HG02870 (cell line): ENCODE data around the gene ARHGAP8.

Source experiments
- ATAC-seq: cut with Tn5 transposase; IDR thresholded peaks from one replicate; pipeline ENCODE4 v1.9.1; 2021; ENCODE audit warnings: mild to moderate bottlenecking, moderate library complexity; ENCODE audit not compliant: unreplicated experiment

ARHGAP8 gene

DNA sequence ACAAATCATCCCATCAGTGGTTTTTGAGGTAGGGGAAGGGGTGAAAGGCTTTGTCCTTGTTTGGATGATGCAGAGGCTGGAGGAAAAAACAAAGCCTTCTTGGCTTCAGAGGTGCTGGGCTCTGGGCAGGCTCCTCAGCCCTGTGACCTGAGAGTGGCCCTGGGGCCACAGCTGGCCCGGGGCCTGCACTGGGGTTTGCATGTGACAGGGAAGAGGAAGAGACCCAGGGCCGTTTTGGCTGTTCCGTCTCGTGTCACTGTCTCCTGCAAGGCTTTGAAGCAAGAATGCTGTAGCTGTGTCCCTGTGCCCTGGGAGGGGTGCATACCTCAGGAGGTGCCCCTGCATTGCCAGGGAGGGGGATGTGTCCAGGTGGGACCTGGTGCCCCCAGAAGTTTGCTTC is 12.6 kb downstream of the ARHGAP8 start:
- no peak for ATAC-seq

DNA sequence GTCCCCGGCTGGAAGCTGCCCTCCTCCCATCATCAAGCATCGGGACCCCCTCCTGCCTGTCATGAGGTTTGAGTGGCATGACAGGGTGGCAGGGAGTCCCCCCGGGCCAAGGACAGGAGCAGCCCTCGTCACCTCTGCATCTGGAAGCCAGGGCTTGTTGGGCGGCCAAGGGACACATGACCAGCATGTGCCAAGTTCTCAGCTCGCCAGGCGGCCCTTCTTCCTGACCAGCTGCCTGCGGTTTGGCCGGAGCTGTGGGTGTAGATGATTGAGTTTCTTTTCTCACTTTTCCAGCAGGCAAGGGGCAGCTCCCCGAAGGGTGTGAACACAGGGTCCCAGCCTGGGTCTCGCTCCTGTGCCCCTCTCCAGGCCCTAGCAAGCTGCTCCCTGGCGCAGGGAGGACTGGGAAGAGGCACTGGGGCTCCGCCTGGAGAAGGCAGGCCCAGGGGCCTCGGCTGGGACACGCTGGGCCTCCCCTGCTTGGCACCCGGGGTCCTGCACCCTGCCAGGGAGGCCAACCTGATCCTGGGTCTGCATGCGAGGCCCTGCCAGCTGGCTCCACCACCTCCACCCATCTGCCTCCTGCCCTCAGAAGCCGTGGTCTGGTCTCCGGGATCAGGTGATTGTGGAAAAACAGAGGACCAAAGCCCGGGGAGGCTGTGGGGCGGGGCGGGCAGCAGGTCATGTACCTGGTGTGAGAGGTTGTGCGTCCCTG is 13.4 kb downstream of the ARHGAP8 start:
- ATAC-seq, result no peak

DNA sequence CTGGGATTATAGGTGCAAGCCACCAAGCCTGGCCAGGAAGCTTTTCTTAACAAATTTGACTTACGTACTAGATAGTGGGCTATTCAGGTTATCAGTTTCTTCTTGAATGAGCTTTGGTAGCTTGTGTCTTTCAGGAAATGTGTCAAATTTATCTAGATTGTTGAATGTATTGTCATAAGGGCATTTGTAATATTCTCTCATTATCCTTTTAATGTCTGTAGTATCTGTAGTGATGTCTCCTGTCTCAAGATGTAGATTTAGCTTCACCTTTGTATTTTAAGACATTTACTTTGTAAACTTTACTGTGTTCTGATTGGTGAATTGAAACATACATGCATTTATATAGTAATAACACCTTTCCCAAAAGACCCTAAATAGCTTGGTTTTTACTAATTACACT is 20.7 kb downstream of the ARHGAP8 start:
- ATAC-seq, result no peak

DNA sequence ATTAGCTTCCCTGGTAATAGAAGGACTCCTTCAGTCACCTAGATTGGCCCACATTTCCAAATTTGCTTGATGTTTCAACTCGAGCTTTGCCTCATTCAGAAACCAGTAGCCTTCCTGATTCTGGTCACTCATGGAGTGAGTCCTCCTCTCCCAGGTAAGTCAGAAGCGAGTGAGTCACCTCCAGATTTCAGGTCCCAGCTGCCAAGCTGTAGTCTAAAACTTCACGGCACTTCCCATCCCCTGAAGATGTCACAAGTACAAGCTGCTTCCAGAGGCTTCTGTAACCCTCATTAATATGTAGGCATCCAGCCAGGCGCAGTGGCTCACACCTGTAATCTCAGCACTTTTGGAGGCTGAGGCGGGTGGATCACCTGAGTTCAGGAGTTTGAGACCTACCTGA is 23.5 kb downstream of the ARHGAP8 start:
- ATAC-seq, result no peak

DNA sequence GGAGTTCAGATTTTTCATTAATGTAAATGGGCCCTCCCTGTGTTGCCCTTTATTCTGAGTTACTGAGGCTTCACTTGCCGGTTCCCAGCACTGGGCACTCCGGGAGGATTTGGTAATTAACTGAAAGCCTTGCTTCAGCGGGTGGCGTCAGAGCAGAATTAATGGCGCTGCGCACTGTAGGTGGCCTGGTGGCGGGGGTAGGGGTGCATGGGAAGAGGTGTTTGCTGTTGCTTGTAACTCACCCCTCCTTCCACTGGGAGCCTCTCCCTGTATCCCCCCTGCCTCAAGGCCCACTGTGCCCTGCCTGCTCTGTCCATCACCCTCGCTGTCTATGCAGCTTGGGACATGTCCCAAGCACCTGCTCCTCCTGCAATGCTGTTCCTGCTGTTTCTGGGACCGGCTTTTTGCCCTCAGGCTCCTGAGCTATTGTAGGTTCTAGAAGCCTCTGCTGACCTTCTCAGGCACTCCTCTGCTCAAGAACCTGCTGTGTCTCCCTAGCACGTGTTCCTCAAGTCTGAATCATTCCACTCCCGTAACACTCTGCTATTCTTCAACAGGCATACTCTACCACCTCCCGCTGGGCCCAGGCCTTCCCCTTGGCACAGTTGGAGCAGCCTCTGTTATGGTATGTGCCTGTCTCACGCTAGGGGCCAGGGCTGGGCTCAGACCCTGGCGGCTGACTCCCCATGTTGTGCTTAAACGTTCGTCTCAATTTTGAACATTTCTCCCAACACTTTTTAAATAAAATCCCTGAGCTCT is 24.4 kb downstream of the ARHGAP8 start:
- no peak for ATAC-seq

DNA sequence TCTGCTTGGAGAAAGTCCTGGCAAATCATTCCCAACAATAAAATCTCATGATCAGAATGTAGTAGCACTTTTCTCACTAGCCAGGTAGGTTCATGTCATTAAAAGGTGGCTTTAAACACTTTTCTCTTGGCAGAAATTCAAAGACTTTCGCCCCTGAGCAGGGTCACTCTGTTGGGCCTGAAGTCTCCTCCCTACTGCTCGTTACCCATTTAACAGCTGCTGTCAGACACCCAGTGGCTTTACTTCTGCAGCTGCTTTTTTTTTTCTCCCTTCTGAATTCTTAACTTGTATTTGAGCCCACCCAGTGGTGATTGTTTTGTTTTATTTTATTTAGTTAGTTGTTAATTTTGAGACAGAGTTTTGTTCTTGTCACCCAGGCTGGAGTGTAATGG is 25.0 kb downstream of the ARHGAP8 start:
- ATAC-seq, result no peak

DNA sequence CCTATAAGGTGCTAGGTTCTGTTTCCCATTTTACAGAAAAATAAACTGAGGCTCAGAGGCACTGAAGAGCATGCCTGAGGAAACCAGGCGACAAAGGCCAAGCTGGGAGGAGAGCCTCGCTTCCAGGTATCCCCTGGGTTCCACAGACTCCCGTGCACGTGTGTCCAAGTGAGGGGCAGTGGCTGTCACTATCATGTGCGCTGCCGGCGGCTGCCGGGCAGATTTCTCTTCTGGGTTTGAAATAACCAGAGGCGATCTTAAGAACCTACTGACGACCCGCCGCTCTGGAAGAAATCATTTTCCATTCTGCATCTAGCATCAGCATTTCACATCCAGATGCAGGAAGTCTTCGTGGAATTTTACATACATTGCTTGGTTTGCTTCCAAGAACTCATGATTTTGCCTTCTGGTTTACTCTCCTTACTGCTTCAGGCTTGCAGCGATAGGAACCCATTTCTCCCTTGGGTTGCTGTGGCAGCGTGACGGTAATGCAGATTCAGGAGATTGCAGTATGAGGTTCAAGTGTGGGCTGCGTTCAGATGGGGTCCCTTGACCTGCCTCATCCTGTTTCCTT is 28.6 kb downstream of the ARHGAP8 start:
- ATAC-seq, result no peak

DNA sequence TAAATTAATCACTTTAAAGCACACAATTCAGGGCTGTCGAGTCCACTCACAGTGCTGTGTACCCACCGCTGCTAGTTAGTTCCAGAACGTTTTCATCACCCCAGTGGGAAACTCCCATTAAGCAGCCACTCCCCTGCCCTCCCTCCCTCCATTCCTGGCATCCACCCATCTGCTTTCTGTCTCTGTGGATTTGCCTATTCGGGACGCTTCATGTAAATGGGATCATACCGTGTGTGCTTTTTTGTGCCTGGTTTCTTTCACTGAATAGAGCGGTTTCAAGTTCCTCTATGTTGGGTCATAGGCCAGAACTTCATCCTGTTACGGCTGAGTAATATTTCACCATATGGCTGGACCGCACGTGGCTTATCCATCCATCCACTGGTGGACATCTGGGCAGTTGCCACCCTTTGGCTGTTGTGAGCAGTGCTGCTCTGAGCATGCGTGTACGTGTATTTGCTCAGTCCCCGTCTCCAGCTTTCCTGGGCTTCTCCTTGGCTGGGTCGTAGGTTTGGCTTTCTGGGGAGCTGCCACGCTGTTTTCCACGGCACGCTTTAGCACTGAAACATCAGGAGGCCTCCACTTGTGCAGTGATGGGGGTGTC is 30.1 kb downstream of the ARHGAP8 start:
- no peak for ATAC-seq

DNA sequence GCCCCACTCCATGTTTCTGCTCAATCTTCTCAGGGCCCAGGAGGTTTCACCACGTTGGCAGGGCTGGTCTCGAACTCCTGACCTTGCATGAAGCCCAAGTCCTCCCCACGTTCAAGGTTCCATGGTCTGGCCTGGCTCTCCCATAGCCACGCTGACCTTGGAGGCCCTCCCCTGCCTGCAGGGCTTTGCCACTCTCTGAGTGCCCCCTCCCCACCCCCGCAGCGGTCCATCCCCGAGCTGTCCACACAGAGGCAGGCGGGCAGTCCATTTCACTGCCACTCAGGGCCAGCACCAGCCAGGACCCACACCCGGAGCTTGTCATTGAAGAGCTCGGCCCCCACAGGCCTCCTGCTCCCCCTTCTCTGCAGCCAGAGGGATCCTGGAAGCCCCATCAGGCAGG is 30.7 kb downstream of the ARHGAP8 start:
- no peak for ATAC-seq

DNA sequence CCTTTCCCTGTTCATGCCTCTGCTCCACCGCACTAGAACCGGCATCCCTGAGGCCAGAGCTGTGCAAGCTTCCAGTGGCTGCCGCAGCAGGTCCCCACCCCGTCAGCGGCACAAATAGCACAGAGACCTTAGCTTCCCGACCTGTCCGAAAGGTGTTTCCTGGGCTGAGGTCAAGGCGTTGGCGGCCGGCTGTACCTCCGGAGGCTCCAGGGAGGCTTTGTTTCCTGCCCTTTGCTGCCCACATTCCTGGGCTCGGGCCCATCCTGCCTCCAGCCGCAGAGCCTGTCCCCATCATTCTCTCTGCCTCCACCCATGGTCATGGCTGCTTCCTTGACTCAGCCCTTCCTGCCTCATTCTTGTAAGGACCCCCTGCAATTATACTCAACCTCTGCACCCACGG is 31.2 kb downstream of the ARHGAP8 start:
- ATAC-seq, result no peak

DNA sequence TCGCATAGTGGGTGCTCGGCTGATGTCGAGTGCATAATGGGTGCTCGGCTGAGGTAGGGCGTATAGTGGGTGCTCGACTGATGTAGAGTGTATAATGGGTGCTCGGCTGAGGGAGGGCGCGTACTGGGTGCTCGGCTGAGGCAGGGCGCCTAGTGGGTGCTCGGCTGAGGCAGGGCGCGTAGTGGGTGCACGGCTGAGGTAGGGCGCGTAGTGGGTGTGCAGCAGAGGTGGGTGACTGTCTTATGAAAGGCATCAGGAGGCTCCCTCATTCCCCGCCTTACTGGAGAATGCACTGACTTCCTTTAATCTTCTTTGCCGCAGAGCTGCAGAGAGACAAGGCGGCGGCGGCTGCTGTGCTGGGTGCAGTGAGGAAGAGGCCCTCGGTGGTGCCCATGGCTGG is 33.8 kb downstream of the ARHGAP8 start:
- no peak for ATAC-seq

DNA sequence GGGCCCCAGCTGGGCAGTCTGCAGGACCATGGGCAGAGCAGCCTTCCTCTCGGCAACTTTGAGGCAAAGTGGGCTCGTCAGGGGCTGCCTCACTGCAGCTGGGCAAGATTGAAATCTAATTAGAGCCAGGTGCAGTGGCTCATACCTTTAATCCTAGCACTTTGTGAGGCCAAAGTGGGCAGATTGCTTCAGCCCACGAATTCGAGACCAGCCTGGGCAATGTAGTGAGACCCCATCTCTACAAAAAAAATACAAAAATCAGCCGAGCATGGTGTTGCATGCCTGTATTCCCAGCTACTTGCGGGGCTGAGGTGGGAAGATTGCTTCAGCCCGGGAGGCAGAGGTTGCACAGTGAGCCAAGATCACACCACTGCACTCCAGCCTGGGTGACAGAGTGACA is 34.2 kb downstream of the ARHGAP8 start:
- ATAC-seq, result no peak

DNA sequence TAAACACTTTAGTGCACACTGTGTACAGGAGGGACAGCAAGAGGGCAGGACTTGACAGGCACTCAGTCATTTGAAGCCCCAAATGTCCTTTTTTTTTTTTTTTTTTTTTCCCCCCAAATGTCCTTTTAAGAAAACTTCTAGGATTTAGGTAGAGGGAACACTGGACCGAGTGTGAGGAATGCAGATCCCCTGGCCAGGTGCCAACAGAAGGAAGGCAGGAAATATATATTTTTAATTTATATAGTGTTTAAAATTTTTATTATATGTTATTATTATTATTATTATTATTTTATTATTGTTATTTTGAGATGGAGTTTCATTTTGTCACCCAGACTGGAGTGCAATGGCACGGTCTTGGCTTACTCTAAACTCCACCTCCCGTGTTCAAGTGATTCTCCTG is 35.5 kb downstream of the ARHGAP8 start:
- ATAC-seq, result no peak

DNA sequence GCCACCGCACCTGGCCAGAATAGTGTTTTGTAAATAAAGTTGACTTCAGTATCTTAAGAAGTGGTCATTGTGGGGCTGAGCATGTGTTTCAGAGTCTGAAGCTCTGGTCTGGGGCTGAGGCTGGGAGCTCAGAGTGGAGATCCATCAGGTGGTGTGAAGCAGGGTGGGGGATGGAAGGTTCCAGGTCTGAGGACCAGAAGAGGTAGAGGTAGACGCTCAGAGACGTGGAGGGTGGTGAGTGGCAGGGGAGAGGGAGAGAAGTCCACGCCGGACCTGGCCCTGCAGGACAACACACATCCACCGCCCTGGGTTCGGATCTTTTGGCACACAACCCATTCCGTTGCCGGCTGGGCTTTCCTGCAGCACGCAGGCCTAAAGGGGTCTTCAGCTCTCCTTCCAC is 40.7 kb downstream of the ARHGAP8 start:
- ATAC-seq, result no peak

DNA sequence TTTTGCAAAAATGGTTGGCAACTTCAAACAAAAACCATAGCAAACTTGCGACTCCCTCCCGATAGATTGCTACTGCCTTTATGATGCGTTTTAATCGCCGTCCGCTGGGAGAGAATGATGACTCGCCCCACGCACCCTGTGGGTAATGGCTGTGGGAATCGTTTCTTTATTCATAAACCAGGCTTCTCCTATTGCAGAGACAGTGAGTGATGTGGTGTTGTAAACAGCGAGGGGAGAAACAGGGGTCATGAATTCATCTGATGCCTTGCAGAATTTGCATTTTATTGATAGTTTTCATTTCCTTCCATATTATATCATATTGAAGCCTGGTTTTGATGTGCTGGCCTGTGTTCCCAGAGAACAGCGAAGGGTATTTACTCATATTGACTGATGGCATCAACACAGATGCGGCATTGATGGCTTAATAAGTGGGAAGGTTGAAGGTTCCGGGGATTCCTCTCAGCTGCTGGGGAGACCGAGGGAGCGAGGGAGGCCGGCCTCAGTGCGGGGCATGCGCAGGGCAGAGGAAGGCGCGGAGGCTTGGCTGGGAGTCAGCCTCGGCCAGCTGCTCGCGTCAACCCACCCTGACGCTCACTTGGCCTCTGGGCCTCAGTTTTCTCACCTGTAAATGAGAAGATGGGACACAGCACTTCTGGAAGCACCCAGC is 41.3 kb downstream of the ARHGAP8 start:
- ATAC-seq, result no peak

DNA sequence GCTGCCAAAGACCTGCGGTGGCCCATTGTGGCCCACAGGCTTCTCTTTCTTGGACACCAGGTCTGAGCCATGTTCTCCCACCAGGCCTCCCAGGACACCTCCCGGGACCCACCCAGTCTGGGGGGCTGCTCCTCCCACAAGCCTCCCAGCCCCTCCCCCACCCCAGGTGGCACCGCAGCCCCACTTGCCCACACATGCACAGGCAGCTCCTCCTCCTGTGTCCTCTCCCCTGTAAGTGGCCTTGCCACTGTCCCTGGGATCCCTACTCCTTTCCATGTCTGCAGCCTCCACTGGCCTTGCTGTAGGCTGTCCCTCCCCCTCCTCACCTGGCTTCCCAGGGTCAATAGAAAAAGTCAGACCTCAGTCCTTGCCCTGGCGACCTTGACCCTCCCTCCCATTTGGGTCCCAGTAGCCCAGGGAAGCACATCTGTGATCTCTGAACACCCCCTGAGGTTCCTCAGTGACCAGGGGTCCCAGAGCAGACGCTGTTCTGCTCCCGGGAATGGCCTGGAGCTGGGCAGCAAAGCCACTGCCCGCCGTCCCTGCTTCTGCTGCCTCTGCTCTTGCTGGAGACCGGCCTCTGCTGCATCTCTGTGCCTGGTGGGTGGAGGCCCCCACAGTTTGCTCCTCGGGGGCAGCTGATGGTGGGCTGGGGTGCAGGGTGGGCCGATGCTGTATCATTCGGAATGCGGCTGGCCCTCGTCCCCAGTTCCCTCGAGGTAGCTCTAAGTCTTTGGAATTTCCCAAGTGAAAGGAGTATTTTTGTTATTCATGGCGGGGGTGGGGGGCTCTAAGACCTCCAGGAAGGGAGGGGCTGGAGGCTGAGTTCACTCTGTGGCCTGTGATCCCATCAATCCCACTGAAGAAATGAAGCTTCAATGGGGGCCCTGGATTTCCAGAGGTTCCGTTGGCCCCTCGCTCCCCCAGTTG is 43.6 kb downstream of the ARHGAP8 start:
- ATAC-seq, result no peak

DNA sequence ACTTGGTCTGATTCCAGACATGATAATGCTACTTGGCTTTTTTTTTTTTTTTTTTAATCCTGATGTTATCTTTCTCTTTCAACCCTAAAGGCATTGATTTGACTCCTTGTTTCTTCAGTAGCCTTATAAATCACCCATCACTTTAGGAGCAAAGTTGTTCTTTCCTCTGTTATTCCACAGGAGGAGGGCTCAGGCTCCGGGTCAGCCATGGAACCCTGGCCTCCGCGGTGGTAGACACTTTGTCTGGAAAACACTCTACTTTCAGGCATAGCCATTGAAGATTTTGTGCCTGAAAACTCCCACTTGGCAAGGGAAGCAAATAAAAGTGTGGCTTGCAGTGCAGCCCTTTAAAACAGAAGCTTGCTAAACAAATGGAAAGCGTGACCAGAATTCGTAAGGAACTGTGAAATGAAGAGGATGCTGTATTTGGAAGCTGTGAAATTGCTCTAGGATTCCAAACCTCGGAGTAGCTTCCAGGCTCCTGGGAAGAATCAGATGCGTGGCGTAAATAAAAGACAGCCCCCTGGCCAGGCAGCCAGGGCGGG is 44.9 kb downstream of the ARHGAP8 start:
- ATAC-seq, result no peak

DNA sequence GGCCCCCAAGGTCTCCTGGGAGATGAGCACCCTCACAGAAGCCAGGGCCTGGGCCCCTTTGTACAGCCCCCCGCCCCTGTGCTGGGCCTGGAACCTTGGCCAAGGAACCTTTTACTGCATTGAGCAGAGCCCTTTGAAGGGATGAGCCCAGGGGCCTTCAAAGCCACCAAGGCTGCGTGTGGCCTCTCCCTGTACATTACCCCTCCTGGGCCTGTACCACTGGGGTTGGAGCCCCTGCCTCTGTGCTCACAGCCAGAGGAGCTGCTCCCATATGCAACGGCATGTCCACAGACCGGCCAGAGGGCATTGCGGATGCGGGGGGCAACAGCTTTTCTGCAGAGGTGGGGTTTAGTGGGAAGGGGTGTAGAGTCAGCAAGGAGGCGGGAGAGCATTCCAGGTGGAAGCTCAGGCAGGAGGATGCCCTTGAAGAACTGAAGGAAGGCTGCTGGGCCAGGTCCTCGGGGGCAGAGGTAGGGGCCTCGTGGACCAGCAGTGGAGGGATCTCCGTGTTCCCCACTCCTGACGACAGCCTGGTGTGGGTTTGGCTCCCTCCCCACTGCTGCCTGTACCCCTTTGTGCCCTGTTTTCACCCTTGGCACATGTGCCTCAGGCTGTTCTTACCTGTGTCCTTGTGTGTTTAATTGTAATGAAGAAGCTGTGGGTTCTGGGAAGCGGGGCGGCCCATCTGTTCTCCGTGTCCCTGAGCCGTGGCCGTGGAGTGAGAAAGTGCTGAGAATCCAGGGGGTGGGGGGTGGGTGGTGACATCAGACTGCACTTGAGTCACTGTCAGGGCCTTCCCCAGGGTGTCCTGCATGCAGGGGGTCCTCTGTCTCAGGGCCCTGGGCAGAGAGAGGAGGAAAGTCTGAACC is 46.9 kb downstream of the ARHGAP8 start:
- no peak for ATAC-seq
